CD4-positive, alpha-beta memory T cell (primary cell): Measurements from ENCODE around the gene PLEKHA7. TPM values are rescaled to one million over a fixed set of nuclear protein-coding genes. Genes with fewer than 3 reads are reported as not detected.
A peak's percentile ranks its signal among the peaks of the same experiment; 100 is the strongest.

ENCODE experiments used
- CTCF ChIA-PET: fragments of 350-600 bp; sonication (Branson Sonifier 250); formaldehyde crosslinking; loops from one replicate; lab custom pipeline; 2021; ENCODE audit warnings: inconsistent platforms; ENCODE audit not compliant: partially characterized antibody; lab: Charles Lee
- POLR2A ChIA-PET: fragments of 350-600 bp; sonication (Branson Sonifier 250); formaldehyde crosslinking; loops from one replicate; lab custom pipeline; 2021; ENCODE audit not compliant: partially characterized antibody; lab: Charles Lee
- DNase-seq, 5 donors: peaks; one replicate each; pipeline versions ENCODE4 v3.0.0 to v3.0.0-alpha.2; 2020 to 2022; ENCODE audit warnings: mixed read lengths in 1 of 5
- H3K27ac ChIP-seq: one replicate; pipeline ENCODE4 v1.7.0; 2013; ENCODE audit warnings: low read depth, low read length
- H3K27me3 ChIP-seq: 2 replicates; pipeline ENCODE4 v1.7.0; 2013; ENCODE audit warnings: mild to moderate bottlenecking, low read length, moderate library complexity; ENCODE audit not compliant: insufficient read depth
- H3K36me3 ChIP-seq: 2 replicates; pipeline ENCODE4 v1.7.0; 2013; ENCODE audit warnings: mild to moderate bottlenecking, low read length, moderate library complexity; ENCODE audit not compliant: insufficient read depth
- H3K4me1 ChIP-seq: 2 replicates; pipeline ENCODE4 v1.7.0; 2013; ENCODE audit warnings: mild to moderate bottlenecking, low read length, moderate library complexity; ENCODE audit not compliant: insufficient read depth
- H3K4me3 ChIP-seq, 2 donors: one replicate each; pipeline ENCODE4 v1.7.0; 2013; ENCODE audit warnings: low read length in 2 of 2, mild to moderate bottlenecking in 1 of 2
- H3K9me3 ChIP-seq, 2 donors: one replicate each; pipeline ENCODE4 v1.7.0; 2013; ENCODE audit warnings: low read length in 2 of 2, control low read depth in 1 of 2; ENCODE audit not compliant: control insufficient read depth in 1 of 2
- H3K27ac Mint-ChIP-seq, 7 donors: one replicate each; pipeline ENCODE4 v1.8.0; 2020 to 2021; ENCODE audit warnings: mixed read lengths in 7 of 7, mild to moderate bottlenecking in 6 of 7, inconsistent platforms in 3 of 7, moderate library complexity in 3 of 7
- H3K27me3 Mint-ChIP-seq, 2 donors: one replicate each; pipeline ENCODE4 v1.8.0; 2020 to 2021; ENCODE audit warnings: mixed read lengths in 2 of 2
- H3K36me3 Mint-ChIP-seq, 2 donors: one replicate each; pipeline ENCODE4 v1.8.0; 2020 to 2021; ENCODE audit warnings: mixed read lengths in 2 of 2, inconsistent platforms in 1 of 2, mild to moderate bottlenecking in 1 of 2
- H3K4me1 Mint-ChIP-seq, 4 donors: one replicate each; pipeline ENCODE4 v1.8.0; 2020 to 2021; ENCODE audit warnings: mixed read lengths in 4 of 4, mild to moderate bottlenecking in 1 of 4
- H3K4me3 Mint-ChIP-seq, 8 donors: one replicate each; pipeline ENCODE4 v1.8.0; 2020 to 2021; ENCODE audit warnings: mixed read lengths in 8 of 8, mild to moderate bottlenecking in 7 of 8, moderate library complexity in 6 of 8, inconsistent platforms in 3 of 8
- H3K9me3 Mint-ChIP-seq, 8 donors: one replicate each; pipeline ENCODE4 v1.8.0; 2020 to 2021; ENCODE audit warnings: mixed read lengths in 8 of 8, mild to moderate bottlenecking in 5 of 8, inconsistent platforms in 3 of 8, moderate library complexity in 1 of 8
- intact Hi-C: fragments of 100-400 bp; cut with micrococcal nuclease; formaldehyde crosslinking; loops from one replicate; pipeline ENCODE4 v1.15.1; 2023
- polyA plus RNA-seq, 2 donors: library from polyadenylated mRNA; unstranded; fragments of 300-500 nt; fragmentation: Illumina TruSeq; gene quantifications; one replicate each; pipeline ENCODE4 v1.2.3, GENCODE V29; 2021
- total RNA-seq, 2 experiments: library from RNA; stranded (reverse); gene quantifications; one replicate each; pipeline ENCODE4 v1.2.3, GENCODE V29; 2021

PLEKHA7 gene
- total and polyA plus RNA-seq, 4 experiments from 2014 or later = 1.6 to 8.3 (median 6.0) TPM

DNA sequence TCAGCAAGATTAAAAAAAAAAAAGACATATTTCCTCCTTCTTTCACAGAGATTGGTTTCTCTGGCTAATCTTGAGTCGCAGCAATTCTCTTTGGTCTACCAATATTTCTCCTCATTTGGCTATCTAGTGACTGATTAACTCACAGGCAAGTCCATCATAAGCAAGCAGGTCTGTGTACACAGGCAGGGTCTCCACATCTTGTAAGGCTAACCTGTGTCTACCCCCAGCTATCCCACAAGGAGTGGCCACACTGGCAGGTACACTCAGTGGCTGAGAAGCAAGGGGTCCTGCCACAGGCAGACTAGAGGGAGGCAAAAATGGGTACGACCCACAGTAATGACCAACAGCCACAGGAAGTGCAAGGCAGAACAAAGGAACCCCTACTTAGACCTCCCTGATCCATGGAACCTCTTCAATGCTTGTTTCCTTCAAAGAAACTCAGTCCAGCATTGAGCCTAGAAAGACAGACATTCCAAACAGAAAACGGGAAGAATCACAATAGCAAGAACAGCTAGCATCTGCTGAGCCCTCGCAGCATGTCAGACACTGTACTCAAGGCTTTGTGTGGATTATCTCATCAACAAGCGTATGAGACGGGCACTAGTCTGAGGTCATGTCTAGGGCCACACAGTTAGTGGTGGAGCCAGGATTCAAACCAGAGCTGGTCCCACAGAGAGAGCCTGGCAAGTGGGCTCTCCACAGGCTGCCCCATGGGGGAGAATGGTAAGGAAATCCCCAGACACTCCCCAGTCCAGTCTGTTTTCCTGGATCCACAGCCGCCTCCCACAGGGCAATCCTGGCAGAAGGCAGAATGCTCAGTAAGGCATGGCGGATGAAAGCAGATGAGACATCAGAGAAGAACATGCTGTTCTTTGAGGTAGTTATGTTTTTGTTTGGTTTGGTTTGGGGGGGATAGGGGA is 34.3 kb downstream of the PLEKHA7 start:
- H3K36me3 Mint-ChIP-seq = peaks cover 1 to 9% of the 10 kb centered on the region in 2 donors
- intact Hi-C loops = no loop called here
- H3K9me3 ChIP-seq = no peaks in the 10 kb centered on the region
- H3K27me3 ChIP-seq = no peaks in the 10 kb centered on the region
- POLR2A ChIA-PET = no interaction called here
- no peak for DNase-seq
- CTCF ChIA-PET = interaction anchor here (1.2 kb wide), 1 partner anchor 9 kb away, joined by 4 read pairs; no protein-coding TSS in a partner anchor
- H3K4me1 ChIP-seq = no peaks in the 10 kb centered on the region
- H3K4me1 Mint-ChIP-seq = peaks cover 0 to 2% (median under 1%) of the 10 kb centered on the region in 4 donors
- peak overlapping the region in 1 of 7 donors; percentile 59 for H3K27ac Mint-ChIP-seq
- no peaks in the 10 kb centered on the region for H3K9me3 Mint-ChIP-seq
- no peaks in the 10 kb centered on the region for H3K36me3 ChIP-seq
- H3K27me3 Mint-ChIP-seq = no peaks in the 10 kb centered on the region
- H3K27ac ChIP-seq = no peak overlapping the region
- H3K4me3 ChIP-seq = no peak overlapping the region
- no peak overlapping the region for H3K4me3 Mint-ChIP-seq

DNA sequence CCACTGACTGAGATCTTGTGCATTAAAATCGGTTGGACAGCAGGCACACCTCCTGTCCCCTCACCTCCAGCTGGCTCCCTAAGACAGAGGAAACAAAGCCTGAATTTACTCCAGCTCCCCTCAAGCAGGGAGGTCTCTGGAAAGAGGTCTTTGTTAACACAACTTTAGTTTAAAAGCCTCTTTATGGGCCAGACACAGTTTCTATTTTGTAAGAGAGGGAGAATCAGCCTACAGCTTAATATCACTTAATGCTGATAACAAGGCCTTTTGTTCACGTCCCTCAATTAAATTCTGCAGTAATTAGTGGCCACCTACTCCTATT is 36.3 kb downstream of the PLEKHA7 start:
- H3K4me3 ChIP-seq = no peak overlapping the region
- H3K9me3 ChIP-seq = no peaks in the 10 kb centered on the region
- H3K27ac Mint-ChIP-seq = peak overlapping the region in 1 of 7 donors; percentile 22
- POLR2A ChIA-PET = no interaction called here
- peaks cover 1 to 9% of the 10 kb centered on the region in 2 donors for H3K36me3 Mint-ChIP-seq
- no peaks in the 10 kb centered on the region for H3K4me1 Mint-ChIP-seq
- no peaks in the 10 kb centered on the region for H3K27me3 ChIP-seq
- H3K4me3 Mint-ChIP-seq = no peak overlapping the region
- H3K27me3 Mint-ChIP-seq = no peaks in the 10 kb centered on the region
- no peaks in the 10 kb centered on the region for H3K36me3 ChIP-seq
- CTCF ChIA-PET = no interaction called here
- intact Hi-C loops = no loop called here
- H3K9me3 Mint-ChIP-seq = no peaks in the 10 kb centered on the region
- H3K27ac ChIP-seq = no peak overlapping the region
- DNase-seq = no peak
- H3K4me1 ChIP-seq = no peaks in the 10 kb centered on the region

GRCh38 chr11:16977136-16977993 is 36.8 kb downstream of the PLEKHA7 start:
- intact Hi-C loops = no loop called here
- Histone ChIP-seq H3K36me3 (no peaks in the 10 kb centered on the region), H3K4me1 (no peaks in the 10 kb centered on the region), H3K4me3 (no peak overlapping the region), H3K27ac (no peak overlapping the region), H3K9me3 (no peaks in the 10 kb centered on the region), H3K27me3 (no peaks in the 10 kb centered on the region)
- no peak for DNase-seq
- Mint-ChIP-seq H3K9me3 (no peaks in the 10 kb centered on the region), H3K36me3 (peaks cover 0 to 9% of the 10 kb centered on the region in 2 donors), H3K4me1 (no peaks in the 10 kb centered on the region), H3K27me3 (no peaks in the 10 kb centered on the region), H3K4me3 (no peak overlapping the region), H3K27ac (no peak overlapping the region)
- CTCF ChIA-PET = no interaction called here
- POLR2A ChIA-PET = no interaction called here

DNA sequence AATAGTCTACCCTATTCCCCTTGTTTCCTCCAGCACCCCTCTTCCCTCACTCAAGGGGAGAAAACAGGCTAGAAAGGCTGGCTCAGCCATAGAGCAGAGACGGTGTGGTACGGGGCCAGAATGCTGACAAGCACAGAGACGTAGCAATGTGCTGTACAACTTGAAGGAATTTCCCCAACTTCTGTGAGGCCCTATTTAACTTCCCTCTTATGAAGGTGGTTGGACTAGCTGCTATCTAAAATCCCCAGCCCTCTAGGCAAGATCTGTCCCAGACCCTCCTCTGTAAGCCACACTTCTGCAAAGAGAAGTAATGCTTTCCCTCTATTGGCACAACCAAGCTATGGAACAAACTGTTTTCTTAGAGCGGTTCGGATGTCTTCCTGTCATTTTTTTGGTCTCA is 37.8 kb downstream of the PLEKHA7 start:
- Mint-ChIP-seq H3K4me3 (no peak overlapping the region), H3K4me1 (no peaks in the 10 kb centered on the region), H3K36me3 (peaks cover 0 to 9% of the 10 kb centered on the region in 2 donors), H3K27me3 (no peaks in the 10 kb centered on the region), H3K9me3 (no peaks in the 10 kb centered on the region), H3K27ac (no peak overlapping the region)
- no peak overlapping the region for H3K4me3 ChIP-seq
- POLR2A ChIA-PET = no interaction called here
- H3K9me3 ChIP-seq = no peaks in the 10 kb centered on the region
- H3K4me1 ChIP-seq = no peaks in the 10 kb centered on the region
- no peak for DNase-seq
- H3K36me3 ChIP-seq = no peaks in the 10 kb centered on the region
- CTCF ChIA-PET = interaction anchor here (1.1 kb wide), 1 partner anchor 8 kb away, joined by 3 read pairs; no protein-coding TSS in a partner anchor
- intact Hi-C loops = no loop called here
- no peak overlapping the region for H3K27ac ChIP-seq
- H3K27me3 ChIP-seq = no peaks in the 10 kb centered on the region

DNA sequence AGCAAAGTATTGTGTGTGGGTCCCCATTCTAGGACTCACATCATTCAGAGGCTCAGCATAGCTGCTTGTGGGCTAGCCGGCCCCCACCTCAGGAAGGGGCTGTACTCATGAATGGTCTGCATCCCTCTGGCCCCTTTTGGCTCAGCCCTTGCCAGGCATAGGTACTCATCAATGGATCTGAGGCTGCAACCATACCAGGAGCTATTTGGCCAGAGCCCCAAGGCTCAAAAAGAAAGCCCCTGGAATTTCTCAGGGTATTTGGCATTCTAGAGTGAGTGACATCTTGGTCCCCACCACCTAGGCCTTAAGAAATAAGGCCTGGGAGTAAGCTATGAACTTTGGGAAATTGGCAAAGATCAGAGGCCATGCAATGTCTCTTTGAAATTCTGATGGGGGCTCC is 38.3 kb downstream of the PLEKHA7 start:
- no peaks in the 10 kb centered on the region for H3K4me1 Mint-ChIP-seq
- H3K4me1 ChIP-seq = no peaks in the 10 kb centered on the region
- H3K9me3 Mint-ChIP-seq = no peaks in the 10 kb centered on the region
- H3K27me3 ChIP-seq = no peaks in the 10 kb centered on the region
- H3K27ac Mint-ChIP-seq = no peak overlapping the region
- H3K36me3 Mint-ChIP-seq = peaks cover 0 to 9% of the 10 kb centered on the region in 2 donors
- POLR2A ChIA-PET = no interaction called here
- no peak overlapping the region for H3K4me3 ChIP-seq
- no peak overlapping the region for H3K4me3 Mint-ChIP-seq
- intact Hi-C loops = no loop called here
- H3K9me3 ChIP-seq = no peaks in the 10 kb centered on the region
- H3K27ac ChIP-seq = no peak overlapping the region
- H3K36me3 ChIP-seq = no peaks in the 10 kb centered on the region
- H3K27me3 Mint-ChIP-seq = no peaks in the 10 kb centered on the region
- CTCF ChIA-PET = interaction anchor here (1.1 kb wide), 1 partner anchor 8 kb away, joined by 3 read pairs; no protein-coding TSS in a partner anchor
- DNase-seq = no peak

GRCh38 chr11:16973338-16973964 is 40.8 kb downstream of the PLEKHA7 start:
- Mint-ChIP-seq H3K27ac (no peak overlapping the region), H3K4me3 (no peak overlapping the region), H3K36me3 (peaks cover 0 to 5% of the 10 kb centered on the region in 2 donors), H3K9me3 (no peaks in the 10 kb centered on the region), H3K4me1 (peaks cover 0 to under 1% (median 0%) of the 10 kb centered on the region in 4 donors), H3K27me3 (no peaks in the 10 kb centered on the region)
- ChIA-PET POLR2A (no interaction called here), CTCF (no interaction called here)
- Histone ChIP-seq H3K4me3 (no peak overlapping the region), H3K27me3 (no peaks in the 10 kb centered on the region), H3K36me3 (no peaks in the 10 kb centered on the region), H3K9me3 (no peaks in the 10 kb centered on the region), H3K4me1 (no peaks in the 10 kb centered on the region), H3K27ac (no peak overlapping the region)
- DNase-seq = no peak
- intact Hi-C loops = no loop called here
